ENCODE data around the gene WWOX.

GRCh38 chr16:79069121-79069520 is 969.7 kb downstream of the WWOX start:
- no peak for TF ChIP-seq EP300 (IDR thresholded peaks at IDR 0.05)
- TF ChIP-seq NR3C1 (IDR thresholded peaks at IDR 0.05) = no peak
- TF ChIP-seq CTCF (IDR thresholded peaks at IDR 0.05) = no peak
- TF ChIP-seq HOXB13 (CRISPR knock-in tag; IDR thresholded peaks at IDR 0.05; ENCODE audit: low read depth) = no peak
- no peak for TF ChIP-seq POLR2A (IDR thresholded peaks at IDR 0.05; ENCODE audit: low read length)
- TF ChIP-seq CHD2 (IDR thresholded peaks at IDR 0.05; ENCODE audit: low read length, partially characterized antibody) = no peak
- no peak for TF ChIP-seq CEBPB (IDR thresholded peaks at IDR 0.05)
- no peak for TF ChIP-seq MYC (IDR thresholded peaks at IDR 0.05; ENCODE audit: borderline replicate concordance, low read length)
- no peak for TF ChIP-seq RFX5 (IDR thresholded peaks at IDR 0.05)
- TF ChIP-seq, protein P1, sequence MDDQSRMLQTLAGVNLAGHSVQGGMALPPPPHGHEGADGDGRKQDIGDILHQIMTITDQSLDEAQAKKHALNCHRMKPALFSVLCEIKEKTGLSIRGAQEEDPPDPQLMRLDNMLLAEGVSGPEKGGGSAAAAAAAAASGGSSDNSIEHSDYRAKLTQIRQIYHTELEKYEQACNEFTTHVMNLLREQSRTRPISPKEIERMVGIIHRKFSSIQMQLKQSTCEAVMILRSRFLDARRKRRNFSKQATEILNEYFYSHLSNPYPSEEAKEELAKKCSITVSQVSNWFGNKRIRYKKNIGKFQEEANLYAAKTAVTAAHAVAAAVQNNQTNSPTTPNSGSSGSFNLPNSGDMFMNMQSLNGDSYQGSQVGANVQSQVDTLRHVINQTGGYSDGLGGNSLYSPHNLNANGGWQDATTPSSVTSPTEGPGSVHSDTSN (IDR thresholded peaks at IDR 0.05) = no peak
- TF ChIP-seq RARB (CRISPR knock-in tag; IDR thresholded peaks at IDR 0.05) = no peak
- TF ChIP-seq TP53 (CRISPR knock-in tag; IDR thresholded peaks at IDR 0.05) = no peak
- TF ChIP-seq EHMT2 (IDR thresholded peaks at IDR 0.05; ENCODE audit: low read depth) = no peak
- TF ChIP-seq, protein P2, sequence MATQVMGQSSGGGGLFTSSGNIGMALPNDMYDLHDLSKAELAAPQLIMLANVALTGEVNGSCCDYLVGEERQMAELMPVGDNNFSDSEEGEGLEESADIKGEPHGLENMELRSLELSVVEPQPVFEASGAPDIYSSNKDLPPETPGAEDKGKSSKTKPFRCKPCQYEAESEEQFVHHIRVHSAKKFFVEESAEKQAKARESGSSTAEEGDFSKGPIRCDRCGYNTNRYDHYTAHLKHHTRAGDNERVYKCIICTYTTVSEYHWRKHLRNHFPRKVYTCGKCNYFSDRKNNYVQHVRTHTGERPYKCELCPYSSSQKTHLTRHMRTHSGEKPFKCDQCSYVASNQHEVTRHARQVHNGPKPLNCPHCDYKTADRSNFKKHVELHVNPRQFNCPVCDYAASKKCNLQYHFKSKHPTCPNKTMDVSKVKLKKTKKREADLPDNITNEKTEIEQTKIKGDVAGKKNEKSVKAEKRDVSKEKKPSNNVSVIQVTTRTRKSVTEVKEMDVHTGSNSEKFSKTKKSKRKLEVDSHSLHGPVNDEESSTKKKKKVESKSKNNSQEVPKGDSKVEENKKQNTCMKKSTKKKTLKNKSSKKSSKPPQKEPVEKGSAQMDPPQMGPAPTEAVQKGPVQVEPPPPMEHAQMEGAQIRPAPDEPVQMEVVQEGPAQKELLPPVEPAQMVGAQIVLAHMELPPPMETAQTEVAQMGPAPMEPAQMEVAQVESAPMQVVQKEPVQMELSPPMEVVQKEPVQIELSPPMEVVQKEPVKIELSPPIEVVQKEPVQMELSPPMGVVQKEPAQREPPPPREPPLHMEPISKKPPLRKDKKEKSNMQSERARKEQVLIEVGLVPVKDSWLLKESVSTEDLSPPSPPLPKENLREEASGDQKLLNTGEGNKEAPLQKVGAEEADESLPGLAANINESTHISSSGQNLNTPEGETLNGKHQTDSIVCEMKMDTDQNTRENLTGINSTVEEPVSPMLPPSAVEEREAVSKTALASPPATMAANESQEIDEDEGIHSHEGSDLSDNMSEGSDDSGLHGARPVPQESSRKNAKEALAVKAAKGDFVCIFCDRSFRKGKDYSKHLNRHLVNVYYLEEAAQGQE (IDR thresholded peaks at IDR 0.05) = no peak
